Activated CD4-positive, alpha-beta T cell treated with anti-CD3 and anti-CD28 coated beads, Interleukin-2, Interleukin-4, amounts not matched to agents 100 ng/mL and 50 ng/mL, durations not matched to agents 16 hours and 8 hours (primary cell): ENCODE measurements around the gene NRIP1.
"Not testable (repeated sequence)": the region's sequence is repeated elsewhere in the genome, so short reads cannot be mapped to it uniquely, and the experiment has no call there.

Experiments
- DNase-seq: peaks from one replicate; pipeline ENCODE4 v3.0.0-alpha.2; 2020; ENCODE audit warnings: low spot score

NRIP1 gene

DNA sequence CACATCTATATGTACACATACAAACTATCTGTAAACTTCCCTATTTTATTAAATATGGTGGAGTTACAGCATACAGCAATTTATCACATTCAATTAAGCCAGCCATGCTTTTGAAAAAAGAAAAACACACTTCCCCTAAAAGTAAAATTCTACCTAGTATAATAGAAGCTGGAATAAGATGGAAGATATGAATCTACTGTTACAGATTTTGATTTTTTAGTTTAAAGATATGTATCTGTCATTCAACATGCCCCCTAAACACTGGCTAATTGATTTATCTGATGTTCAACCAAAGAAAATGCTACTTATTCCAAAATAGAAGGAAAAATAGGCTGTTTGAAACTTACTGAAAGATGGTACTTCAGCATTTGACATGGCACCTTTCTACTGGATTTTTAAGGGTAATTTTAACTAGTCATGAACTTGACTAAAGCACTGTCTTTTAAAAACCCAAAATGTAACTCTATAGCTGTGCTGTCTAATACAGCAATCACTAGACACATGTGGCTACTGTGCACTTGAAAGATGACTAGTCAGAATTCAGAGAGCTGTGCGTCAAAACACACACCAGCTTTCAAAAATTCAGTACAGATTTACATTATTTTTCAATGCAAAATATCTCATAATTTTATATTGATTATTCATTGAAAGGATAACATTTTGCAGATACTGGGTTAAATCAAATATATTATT lies 25.0 kb downstream of the NRIP1 start:
- DNase-seq = no peak

DNA sequence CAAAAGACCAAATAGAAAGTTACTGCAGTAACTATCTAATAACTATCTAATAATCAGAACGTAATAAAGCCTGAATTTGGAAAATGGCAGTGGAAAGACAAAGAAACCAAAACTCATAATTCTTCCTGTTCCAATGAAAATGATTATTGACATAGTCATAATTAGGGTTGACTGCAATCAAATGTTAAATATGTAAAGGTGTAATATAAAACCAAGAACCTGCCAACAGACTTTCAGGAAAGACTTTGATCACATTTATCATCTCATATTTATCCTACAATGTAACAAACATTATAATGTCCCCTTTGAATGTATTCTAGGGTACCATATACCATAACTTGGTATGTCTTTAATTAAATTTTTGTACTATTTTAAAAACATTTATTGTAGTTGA lies 26.9 kb downstream of the NRIP1 start:
- no peak for DNase-seq

DNA sequence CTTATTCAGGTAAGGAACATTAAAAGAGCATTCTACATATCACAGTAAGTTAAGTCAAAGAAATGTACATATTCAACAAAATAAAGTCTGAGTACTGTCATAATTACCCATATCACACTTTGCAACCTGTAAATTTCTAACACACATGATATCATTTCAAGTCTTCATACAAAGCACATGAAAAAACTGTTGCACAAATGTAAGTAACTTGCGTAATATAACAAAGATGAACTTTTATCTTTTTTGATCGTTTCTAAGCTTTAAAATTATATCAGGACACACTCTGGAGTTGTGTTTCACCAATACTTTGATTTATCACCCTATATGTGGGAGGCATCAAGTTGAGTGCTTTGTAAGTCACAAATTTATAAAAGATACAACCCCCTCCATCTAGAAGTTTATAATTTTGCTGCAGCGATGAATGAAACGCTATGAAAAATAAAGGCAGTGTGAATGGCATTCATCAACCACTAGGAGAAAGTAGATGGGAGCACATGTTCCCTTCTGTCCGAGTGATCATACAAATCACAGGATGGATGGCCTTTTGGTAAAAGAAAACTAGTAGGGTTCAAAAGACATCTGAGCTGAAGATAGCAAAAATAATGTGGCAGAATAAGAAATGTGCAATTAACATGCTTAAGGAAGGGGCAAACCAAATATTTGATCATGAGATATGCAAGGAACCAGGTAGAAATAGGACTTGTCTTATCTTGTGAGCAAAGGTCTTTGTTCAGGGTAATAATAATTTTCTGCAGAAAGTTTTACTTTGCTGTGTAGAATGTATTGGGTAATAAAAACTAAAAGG lies 27.5 kb downstream of the NRIP1 start:
- DNase-seq = no peak

- no peak for DNase-seq
These were observed 28.6 kb downstream of the NRIP1 start for GRCh38 chr21:15036189-15036588.

DNA sequence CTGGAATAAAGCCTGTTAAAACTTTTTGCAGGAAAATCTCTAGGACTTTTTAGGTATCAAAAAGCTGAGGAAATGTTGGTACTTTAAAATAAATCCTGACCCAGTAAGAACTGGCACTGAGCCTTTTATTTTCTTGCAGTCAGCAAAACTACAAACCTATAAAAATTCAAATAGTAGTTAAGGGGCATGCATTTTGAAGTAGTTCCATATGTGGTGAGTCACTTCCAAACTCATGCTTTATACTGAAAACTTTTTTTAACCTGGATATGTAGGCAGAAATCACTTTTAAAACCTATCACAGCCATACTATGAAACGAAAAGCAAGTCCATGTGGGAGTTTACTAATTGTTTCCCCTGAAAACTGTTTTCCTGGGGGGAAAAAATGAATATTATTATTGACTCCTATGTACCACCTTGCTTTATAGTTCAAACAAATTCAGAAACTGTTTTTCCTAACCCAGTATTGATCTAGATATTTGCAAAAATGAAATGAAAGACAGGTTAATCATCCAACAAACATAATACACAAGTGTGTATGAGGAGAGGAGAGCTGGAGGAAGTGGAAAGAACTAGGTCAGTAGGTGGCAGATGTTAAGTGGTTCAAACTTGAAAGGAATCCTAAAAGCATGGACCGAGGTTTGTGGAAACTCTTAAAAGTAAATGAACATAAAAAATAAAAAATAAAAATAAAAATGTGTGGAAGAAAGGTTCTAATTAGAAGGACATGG lies 30.5 kb downstream of the NRIP1 start:
- no peak for DNase-seq

DNA sequence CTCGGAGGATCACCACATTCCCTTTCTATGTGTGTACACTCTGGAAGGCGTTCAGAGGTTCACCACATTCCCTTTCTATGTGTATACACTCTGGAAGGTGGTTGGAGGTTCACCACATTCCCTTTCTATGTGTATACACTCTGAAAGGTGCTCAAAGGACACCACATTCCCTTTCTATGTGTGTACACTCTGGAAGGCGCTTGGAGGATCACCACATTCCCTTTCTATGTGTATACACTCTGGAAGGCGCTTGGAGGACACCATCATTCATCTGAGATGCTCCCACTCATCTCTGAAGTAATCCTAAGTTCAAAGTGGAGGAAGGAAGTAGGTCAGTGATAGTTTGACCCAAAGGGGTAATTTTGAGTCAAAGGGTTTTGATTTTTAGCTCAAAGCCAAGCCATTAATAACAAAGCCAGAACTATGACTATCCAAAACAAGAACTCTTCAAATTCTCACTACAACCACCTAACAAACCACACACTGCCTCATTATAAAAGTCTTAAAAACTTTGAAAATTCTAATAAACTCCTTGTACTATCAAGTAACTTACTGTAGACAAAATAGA lies 32.9 kb downstream of the NRIP1 start:
- no peak for DNase-seq

DNA sequence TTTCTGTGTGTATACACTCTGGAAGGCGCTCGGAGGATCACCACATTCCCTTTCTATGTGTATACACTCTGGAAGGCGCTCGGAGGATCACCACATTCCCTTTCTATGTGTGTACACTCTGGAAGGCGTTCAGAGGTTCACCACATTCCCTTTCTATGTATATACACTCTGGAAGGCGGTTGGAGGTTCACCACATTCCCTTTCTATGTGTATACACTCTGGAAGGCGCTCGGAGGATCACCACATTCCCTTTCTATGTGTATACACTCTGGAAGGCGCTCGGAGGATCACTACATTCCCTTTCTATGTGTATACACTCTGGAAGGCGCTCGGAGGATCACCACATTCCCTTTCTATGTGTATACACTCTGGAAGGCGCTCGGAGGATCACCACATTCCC lies 33.4 kb downstream of the NRIP1 start:
- DNase-seq = not testable (repeated sequence)

GRCh38 chr21:15030861-15031260 lies 33.9 kb downstream of the NRIP1 start:
- not testable (repeated sequence) for DNase-seq

- no peak for DNase-seq
These were observed 35.7 kb downstream of the NRIP1 start for GRCh38 chr21:15029077-15029476.

- DNase-seq = no peak
These were observed 36.6 kb downstream of the NRIP1 start for GRCh38 chr21:15028186-15028585.

DNA sequence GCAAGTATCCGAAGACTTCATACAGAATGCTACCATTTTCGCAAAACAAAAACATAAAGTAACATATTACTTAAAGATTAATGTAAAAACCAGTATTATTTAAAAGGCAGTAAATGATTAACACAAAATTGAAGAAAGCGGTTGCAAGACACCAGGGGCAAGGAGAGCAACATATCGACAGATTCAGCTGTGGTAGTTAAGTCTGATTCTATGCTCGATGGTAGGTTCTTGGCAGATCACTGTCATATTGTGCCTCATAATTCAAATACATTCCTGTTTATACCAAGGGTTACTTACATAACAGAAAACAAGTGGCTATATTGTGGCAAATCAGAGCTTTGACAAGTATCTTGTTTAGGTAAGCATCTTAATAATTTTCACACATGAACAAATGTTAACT lies 37.7 kb downstream of the NRIP1 start:
- DNase-seq = no peak

DNA sequence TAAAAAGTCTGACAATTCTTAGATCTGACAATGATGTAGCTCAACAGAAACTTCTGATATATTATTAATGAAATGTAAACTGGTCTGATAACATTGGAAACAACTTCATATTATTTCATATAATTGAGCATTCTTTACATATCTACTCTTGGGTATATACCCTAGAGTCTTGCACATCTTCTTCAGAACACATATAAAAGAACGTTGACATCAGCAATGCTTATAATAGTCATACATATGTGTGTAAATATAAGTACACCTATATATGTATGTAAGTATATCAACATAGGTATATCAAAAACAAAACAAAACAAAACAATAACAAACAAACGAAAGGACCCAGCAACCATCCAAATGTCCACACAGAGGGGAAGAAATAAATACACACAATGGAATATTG lies 38.4 kb downstream of the NRIP1 start:
- DNase-seq = no peak

DNA sequence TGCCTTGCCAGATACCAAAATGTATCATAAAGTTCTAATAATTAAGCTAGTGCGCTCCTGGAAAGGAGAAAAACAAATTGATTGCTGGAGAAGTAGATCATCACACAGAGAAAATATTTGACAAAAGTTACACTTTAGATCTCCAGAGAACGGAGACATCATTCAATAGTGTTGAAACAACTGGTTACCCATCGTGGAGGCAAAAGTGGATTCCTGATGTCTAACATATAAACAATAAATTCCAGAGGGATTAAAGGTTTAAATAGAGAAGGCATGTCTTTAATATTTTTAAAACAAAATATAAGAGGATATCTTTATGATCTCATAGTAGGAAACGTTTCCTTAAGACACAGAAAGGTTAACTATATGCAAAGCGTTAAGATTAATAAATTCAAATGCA lies 41.0 kb downstream of the NRIP1 start:
- no peak for DNase-seq

DNA sequence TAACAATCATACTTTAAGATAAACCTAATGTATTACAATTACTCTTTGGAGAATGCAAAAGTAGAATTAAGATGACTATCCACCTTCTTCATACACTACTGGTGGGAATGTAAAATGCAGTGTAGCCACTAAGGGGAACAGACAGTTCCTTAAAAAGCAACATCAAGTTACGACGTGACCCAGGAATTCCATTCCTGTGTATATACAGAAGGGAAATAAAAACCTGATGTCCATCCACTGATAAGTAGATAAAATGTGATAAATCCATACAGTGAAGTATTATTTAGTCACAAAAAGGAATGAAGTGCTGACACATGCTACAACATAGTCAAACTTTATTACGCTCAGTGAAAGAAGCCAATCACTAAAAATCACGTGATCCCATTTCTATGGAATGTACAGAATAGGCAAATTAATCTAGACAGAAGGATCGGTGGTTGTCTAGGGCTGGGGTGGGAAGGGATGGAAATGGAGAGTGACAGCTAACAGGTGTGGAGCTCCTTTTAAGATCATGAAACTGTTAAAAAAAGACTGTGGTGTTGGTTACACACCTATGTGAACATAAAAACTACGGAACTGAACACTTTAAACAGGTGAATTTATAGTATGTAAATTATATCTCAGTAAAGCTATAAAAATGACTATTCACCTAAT lies 42.1 kb downstream of the NRIP1 start:
- DNase-seq = no peak

GRCh38 chr21:15020797-15021196 lies 44.0 kb downstream of the NRIP1 start:
- DNase-seq = no peak

GRCh38 chr21:15018382-15018781 lies 46.4 kb downstream of the NRIP1 start:
- DNase-seq = no peak

DNA sequence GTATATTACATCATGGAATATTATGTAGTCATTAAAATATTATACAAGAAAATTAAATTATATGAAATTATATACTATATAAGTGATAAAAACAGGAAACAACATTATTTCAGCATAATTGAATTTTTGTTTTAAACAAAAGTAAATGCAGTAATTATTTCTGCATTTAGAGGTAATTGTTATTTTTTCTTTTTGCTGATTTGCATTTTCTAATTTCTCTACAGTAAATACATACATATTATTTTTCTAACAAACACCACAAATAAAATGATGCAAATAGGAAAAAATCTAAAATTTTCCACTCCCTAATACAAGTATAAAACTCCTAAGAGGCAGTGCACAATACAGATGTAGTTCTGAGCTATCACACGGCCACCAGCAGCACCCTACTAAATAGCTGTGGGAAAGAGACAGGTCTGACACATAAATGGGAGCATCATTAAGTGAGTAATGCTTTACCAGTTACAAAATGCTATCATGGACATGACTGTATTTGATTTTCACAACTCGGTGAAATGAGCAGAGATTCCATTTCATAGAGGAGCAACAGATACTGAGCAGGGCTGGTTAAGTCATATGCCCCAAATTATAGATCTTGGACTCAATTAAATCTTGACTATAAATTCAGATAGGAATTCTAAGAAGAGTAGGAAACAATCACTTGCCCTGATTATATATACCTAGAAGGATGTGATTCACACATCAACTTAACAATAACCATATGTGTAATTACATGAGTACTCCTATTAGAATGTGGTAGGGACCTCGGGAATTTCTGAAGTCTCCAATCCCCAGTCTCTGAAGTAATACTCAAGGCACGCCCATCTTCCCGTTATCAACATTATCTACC lies 49.0 kb downstream of the NRIP1 start:
- no peak for DNase-seq

- DNase-seq = no peak
These were observed 50.6 kb downstream of the NRIP1 start for GRCh38 chr21:15014221-15014620.

DNA sequence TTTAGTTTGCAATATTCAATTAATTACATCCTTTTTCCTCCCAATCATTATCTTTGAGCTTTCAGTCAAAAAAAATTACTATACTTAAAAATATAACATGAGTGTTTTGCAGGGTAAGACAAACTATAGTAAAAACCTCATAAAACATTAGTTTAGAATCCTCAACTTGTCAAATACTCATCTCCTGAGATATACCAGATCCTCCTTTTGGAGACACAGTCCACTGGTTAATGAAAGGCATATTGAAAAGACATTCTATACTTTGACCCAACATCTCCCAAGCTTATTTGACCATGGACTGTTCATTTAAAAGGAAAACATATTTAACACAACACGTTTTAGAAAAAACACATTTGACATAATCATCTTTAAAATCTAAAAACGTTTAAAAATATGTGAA lies 52.8 kb downstream of the NRIP1 start:
- no peak for DNase-seq

DNA sequence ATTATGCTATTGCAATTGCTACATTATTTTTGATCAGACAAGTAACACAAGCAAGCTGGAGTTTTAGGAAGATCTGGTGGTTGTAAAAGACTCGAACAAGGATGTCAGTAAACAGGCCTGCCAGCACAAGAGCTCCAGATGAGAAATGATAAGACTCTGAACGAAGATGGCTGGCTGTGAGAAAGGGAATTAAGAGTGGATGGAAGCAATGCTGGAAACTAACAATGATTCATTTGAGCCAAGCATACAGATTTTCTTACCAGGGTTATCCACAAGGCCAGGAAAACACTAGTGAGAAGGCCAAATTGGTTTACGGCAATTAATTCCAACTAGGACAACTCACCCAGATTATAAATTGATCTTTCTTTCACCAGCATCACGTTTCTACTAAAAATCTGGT lies 54.2 kb downstream of the NRIP1 start:
- no peak for DNase-seq

DNA sequence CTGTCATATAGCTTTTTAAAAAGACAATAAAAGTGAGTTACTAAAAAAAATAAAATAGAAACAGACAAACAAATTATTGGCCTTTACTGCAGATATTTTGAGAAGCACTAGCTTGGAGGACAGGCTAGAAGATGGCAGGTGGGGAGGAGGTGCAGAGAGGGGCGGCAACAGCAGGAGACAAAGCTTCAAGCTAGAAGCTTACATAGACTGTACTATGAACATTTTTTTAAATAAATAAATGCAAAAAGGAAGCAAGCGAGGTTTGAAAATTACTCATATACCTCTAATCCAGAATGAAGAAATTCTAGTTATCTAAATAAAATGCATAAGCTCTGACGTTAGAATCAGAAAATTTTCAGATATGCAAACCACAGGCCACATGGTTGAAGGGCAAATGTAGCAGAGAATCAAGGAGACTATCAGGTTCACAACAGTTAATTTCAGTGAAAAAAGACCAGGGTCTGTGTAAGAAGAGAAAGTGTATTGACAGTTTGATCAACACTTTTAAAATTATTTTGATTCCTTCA lies 54.9 kb downstream of the NRIP1 start:
- DNase-seq = no peak
